HG03469 (cell line): ENCODE data around the gene TUBGCP2.

Source experiments
- ATAC-seq: cut with Tn5 transposase; IDR thresholded peaks from one replicate; pipeline ENCODE4 v1.9.1; 2021; ENCODE audit warnings: mild to moderate bottlenecking, moderate library complexity, moderate number of reproducible peaks; ENCODE audit not compliant: unreplicated experiment

TUBGCP2 gene

GRCh38 chr10:133280391-133281059, 28.1 kb downstream of the TUBGCP2 start:
- no peak for ATAC-seq

GRCh38 chr10:133279326-133280226, 29.1 kb downstream of the TUBGCP2 start:
- no peak for ATAC-seq

GRCh38 chr10:133278577-133279265, 30.0 kb downstream of the TUBGCP2 start:
- peak; percentile 35 for ATAC-seq

- ATAC-seq, result no peak
Observed at GRCh38 chr10:133277993-133278576, 30.6 kb downstream of the TUBGCP2 start.

GRCh38 chr10:133277277-133277992, 31.2 kb downstream of the TUBGCP2 start:
- ATAC-seq, result no peak

- peak; percentile 26 for ATAC-seq
Observed at GRCh38 chr10:133276435-133277201, 32.1 kb downstream of the TUBGCP2 start, which contains the start of gene ADAM8. Gene ADAM8 (minus strand): TSS chr10:133276868. CDS start chr10:133276817, 51 bp downstream.

- ATAC-seq, result no peak
Observed at GRCh38 chr10:133276100-133276434, 32.6 kb downstream of the TUBGCP2 start.

GRCh38 chr10:133275684-133276092, 33.0 kb downstream of the TUBGCP2 start:
- ATAC-seq, result no peak

GRCh38 chr10:133274751-133275683, 33.7 kb downstream of the TUBGCP2 start:
- ATAC-seq, result peak; percentile 40

- ATAC-seq, result no peak
Observed at GRCh38 chr10:133273534-133274143, 35.0 kb downstream of the TUBGCP2 start.

GRCh38 chr10:133272964-133273420, 35.7 kb downstream of the TUBGCP2 start:
- no peak for ATAC-seq

GRCh38 chr10:133272301-133272963, 36.2 kb downstream of the TUBGCP2 start:
- ATAC-seq, result no peak

GRCh38 chr10:133271521-133272300, 37.0 kb downstream of the TUBGCP2 start:
- ATAC-seq, result no peak

- no peak for ATAC-seq
Observed at GRCh38 chr10:133270773-133271297, 37.8 kb downstream of the TUBGCP2 start.

GRCh38 chr10:133270204-133270603, 38.5 kb downstream of the TUBGCP2 start:
- no peak for ATAC-seq

GRCh38 chr10:133269367-133269766, 39.3 kb downstream of the TUBGCP2 start:
- ATAC-seq, result no peak
